ENCODE measurements around the gene CCDC106.

DNA sequence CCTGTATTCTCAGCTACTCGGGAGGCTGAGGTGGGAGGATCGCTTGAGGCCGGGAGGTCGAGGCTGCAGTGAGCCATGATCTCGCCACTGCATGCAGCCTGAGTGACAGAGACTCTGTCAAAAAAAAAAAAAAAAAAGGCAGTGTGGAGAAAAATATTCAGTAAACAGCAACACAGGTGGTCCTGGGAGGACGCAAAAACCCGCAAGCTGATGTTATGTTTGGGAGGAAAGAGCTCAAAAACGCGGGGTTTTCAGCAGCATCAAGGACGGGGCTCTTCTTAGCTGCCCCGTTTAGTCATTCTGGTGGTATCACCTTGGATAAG is 23.0 kb upstream of the CCDC106 start:
- TF ChIP-seq, protein P1, sequence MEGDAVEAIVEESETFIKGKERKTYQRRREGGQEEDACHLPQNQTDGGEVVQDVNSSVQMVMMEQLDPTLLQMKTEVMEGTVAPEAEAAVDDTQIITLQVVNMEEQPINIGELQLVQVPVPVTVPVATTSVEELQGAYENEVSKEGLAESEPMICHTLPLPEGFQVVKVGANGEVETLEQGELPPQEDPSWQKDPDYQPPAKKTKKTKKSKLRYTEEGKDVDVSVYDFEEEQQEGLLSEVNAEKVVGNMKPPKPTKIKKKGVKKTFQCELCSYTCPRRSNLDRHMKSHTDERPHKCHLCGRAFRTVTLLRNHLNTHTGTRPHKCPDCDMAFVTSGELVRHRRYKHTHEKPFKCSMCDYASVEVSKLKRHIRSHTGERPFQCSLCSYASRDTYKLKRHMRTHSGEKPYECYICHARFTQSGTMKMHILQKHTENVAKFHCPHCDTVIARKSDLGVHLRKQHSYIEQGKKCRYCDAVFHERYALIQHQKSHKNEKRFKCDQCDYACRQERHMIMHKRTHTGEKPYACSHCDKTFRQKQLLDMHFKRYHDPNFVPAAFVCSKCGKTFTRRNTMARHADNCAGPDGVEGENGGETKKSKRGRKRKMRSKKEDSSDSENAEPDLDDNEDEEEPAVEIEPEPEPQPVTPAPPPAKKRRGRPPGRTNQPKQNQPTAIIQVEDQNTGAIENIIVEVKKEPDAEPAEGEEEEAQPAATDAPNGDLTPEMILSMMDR (conservative IDR thresholded peaks at IDR 0.05) = no peak
- no peak for TF ChIP-seq ZFX (IDR thresholded peaks at IDR 0.05)

Data from C4-2B (cell line).